H9 (cell line): ENCODE measurements around the gene DNASE1L2. TPM values are rescaled to one million over a fixed set of nuclear protein-coding genes. Genes with fewer than 3 reads are reported as not detected.

Experiments
- DNase-seq: peaks from one replicate; pipeline ENCODE4 v3.0.0-alpha.2; 2017
- H2AFZ ChIP-seq: one replicate; pipeline ENCODE4 v1.6.1; 2013; ENCODE audit warnings: mild to moderate bottlenecking, low read length, control low read depth, moderate library complexity
- H2AK5ac ChIP-seq: 2 replicates; pipeline ENCODE4 v1.6.1; 2013; ENCODE audit warnings: low read length, control low read depth, mixed read lengths; ENCODE audit not compliant: insufficient read length
- H2BK120ac ChIP-seq: one replicate; pipeline ENCODE4 v1.6.1; 2013; ENCODE audit warnings: low read depth, mild to moderate bottlenecking, low read length, control low read depth, inconsistent platforms; ENCODE audit not compliant: poor library complexity, severe bottlenecking
- H2BK12ac ChIP-seq: 2 replicates; pipeline ENCODE4 v1.6.1; 2013; ENCODE audit warnings: low read length, control low read depth, mixed read lengths, low read depth; ENCODE audit not compliant: insufficient read length
- H2BK15ac ChIP-seq: 2 replicates; pipeline ENCODE4 v1.6.1; 2013; ENCODE audit warnings: low read depth, low read length, control low read depth
- H2BK20ac ChIP-seq: one replicate; pipeline ENCODE4 v1.6.1; 2013; ENCODE audit warnings: low read depth, mild to moderate bottlenecking, low read length, control low read depth, inconsistent platforms; ENCODE audit not compliant: poor library complexity, severe bottlenecking
- H2BK5ac ChIP-seq: 2 replicates; pipeline ENCODE4 v1.6.1; 2013; ENCODE audit warnings: low read length, control low read depth, mixed read lengths; ENCODE audit not compliant: insufficient read length
- H3K14ac ChIP-seq: 2 replicates; pipeline ENCODE4 v1.6.1; 2013; ENCODE audit warnings: low read length, control low read depth; ENCODE audit not compliant: insufficient read depth
- H3K18ac ChIP-seq: 2 replicates; pipeline ENCODE4 v1.6.1; 2013; ENCODE audit warnings: low read depth, mild to moderate bottlenecking, mixed read lengths, low read length, control low read depth; ENCODE audit not compliant: insufficient read length
- H3K23ac ChIP-seq: 2 replicates; pipeline ENCODE4 v1.6.1; 2013; ENCODE audit warnings: low read length, control low read depth, mixed read lengths, low read depth; ENCODE audit not compliant: insufficient read length
- H3K23me2 ChIP-seq: 2 replicates; pipeline ENCODE4 v1.6.1; 2013; ENCODE audit warnings: low read depth, mild to moderate bottlenecking, mixed read lengths, low read length, control low read depth; ENCODE audit not compliant: insufficient read length, poor library complexity, severe bottlenecking
- H3K27ac ChIP-seq: 2 replicates; pipeline ENCODE4 v1.5.1; 2013; ENCODE audit warnings: low read length, control low read depth, mixed read lengths, low read depth; ENCODE audit not compliant: insufficient read length
- H3K27me3 ChIP-seq: 2 replicates; pipeline ENCODE4 v1.6.1; 2013; ENCODE audit warnings: low read length, control low read depth, inconsistent platforms; ENCODE audit not compliant: insufficient read depth
- H3K4ac ChIP-seq: 2 replicates; pipeline ENCODE4 v1.6.1; 2013; ENCODE audit warnings: low read depth, mild to moderate bottlenecking, control low read depth, inconsistent platforms, low read length, moderate library complexity
- H3K4me1 ChIP-seq: 2 replicates; pipeline ENCODE4 v1.6.1; 2013; ENCODE audit warnings: low read length, control low read depth, inconsistent platforms; ENCODE audit not compliant: insufficient read depth
- H3K4me2 ChIP-seq: 2 replicates; pipeline ENCODE4 v1.6.1; 2013; ENCODE audit warnings: low read length, control low read depth, mixed read lengths; ENCODE audit not compliant: insufficient read length, insufficient read depth
- H3K56ac ChIP-seq: 2 replicates; pipeline ENCODE4 v1.6.1; 2013; ENCODE audit warnings: low read depth, mild to moderate bottlenecking, mixed read lengths, low read length, control low read depth; ENCODE audit not compliant: insufficient read length
- H3K79me1 ChIP-seq: 2 replicates; pipeline ENCODE4 v1.6.1; 2013; ENCODE audit warnings: low read depth, mild to moderate bottlenecking, moderate library complexity, low read length, control low read depth, inconsistent platforms; ENCODE audit not compliant: insufficient read depth, poor library complexity, severe bottlenecking
- H3K79me2 ChIP-seq: 2 replicates; pipeline ENCODE4 v1.6.1; 2013; ENCODE audit warnings: low read length, control low read depth, inconsistent platforms; ENCODE audit not compliant: insufficient read depth
- H3K9ac ChIP-seq: 2 replicates; pipeline ENCODE4 v1.6.1; 2013; ENCODE audit warnings: low read length, control low read depth, mixed read lengths; ENCODE audit not compliant: insufficient read length; ENCODE audit errors: extremely low read depth
- H3K9me3 ChIP-seq: one replicate; pipeline ENCODE4 v1.6.1; 2013; ENCODE audit warnings: low read depth, low read length, inconsistent platforms; ENCODE audit not compliant: control insufficient read depth
- H3T11ph ChIP-seq: one replicate; pipeline ENCODE4 v1.6.1; 2013; ENCODE audit warnings: mild to moderate bottlenecking, low read length, control low read depth, inconsistent platforms
- H4K20me1 ChIP-seq: one replicate; pipeline ENCODE4 v1.6.1; 2013; ENCODE audit not compliant: control insufficient read depth, insufficient read length, insufficient read depth
- H4K5ac ChIP-seq: 2 replicates; pipeline ENCODE4 v1.6.1; 2013; ENCODE audit warnings: low read depth, mild to moderate bottlenecking, mixed read lengths, low read length, control low read depth; ENCODE audit not compliant: insufficient read length
- H4K8ac ChIP-seq: replicated peaks from 2 replicates; pipeline ENCODE4 v1.6.1; 2013; ENCODE audit warnings: low read length, control low read depth, mixed read lengths, low read depth; ENCODE audit not compliant: insufficient read length
- H4K91ac ChIP-seq: 2 replicates; pipeline ENCODE4 v1.6.1; 2013; ENCODE audit warnings: low read depth, mild to moderate bottlenecking, moderate library complexity, mixed read lengths, low read length, control low read depth; ENCODE audit not compliant: insufficient read length
- H3K27ac Mint-ChIP-seq, 3 experiments: 2 replicates in 2 of 3; 3 replicates in 1 of 3; pipeline ENCODE4 v1.8.0; 2020 to 2021; ENCODE audit warnings: mixed read lengths in 3 of 3, mild to moderate bottlenecking in 1 of 3, moderate library complexity in 1 of 3
- H3K27me3 Mint-ChIP-seq: 2 replicates; pipeline ENCODE4 v1.8.0; 2021; ENCODE audit warnings: low read depth, mild to moderate bottlenecking, moderate library complexity, mixed read lengths
- H3K36me3 Mint-ChIP-seq, 3 experiments: 2 replicates in 2 of 3; 3 replicates in 1 of 3; pipeline ENCODE4 v1.8.0; 2020 to 2021; ENCODE audit warnings: low read depth in 3 of 3, mixed read lengths in 3 of 3; ENCODE audit not compliant: insufficient read depth in 1 of 3
- H3K4me1 Mint-ChIP-seq, 2 experiments: 2 replicates each; pipeline ENCODE4 v1.8.0; 2020; ENCODE audit warnings: mixed read lengths in 2 of 2
- H3K4me3 Mint-ChIP-seq, 2 experiments: 2 replicates in 1 of 2; 3 replicates in 1 of 2; pipeline ENCODE4 v1.8.0; 2020 to 2021; ENCODE audit warnings: mild to moderate bottlenecking in 2 of 2, mixed read lengths in 2 of 2, moderate library complexity in 1 of 2
- H3K9me3 Mint-ChIP-seq, 2 experiments: 2 replicates in 1 of 2; 3 replicates in 1 of 2; pipeline ENCODE4 v1.8.0; 2020; ENCODE audit warnings: mild to moderate bottlenecking in 2 of 2, mixed read lengths in 2 of 2, moderate library complexity in 1 of 2
- WGBS: extraction: QIAGEN DNeasy Blood & Tissue Kit; methylation state at CpG from one replicate; pipeline ENCODE4 v1.1.7; 2013; ENCODE audit warnings: missing lambda C conversion rate, low lambda C conversion rate, mixed read lengths; ENCODE audit not compliant: insufficient read length; ENCODE audit errors: extremely low coverage; 5-methylcytosine and 5-hydroxymethylcytosine counted together
- total RNA-seq: library from RNA; stranded (reverse); gene quantifications from 2 replicates; pipeline ENCODE4 v1.2.1, GENCODE V29; 2021
- TF ChIP-seq, protein P1 (sequence below): fragments of 200-600 bp; sonication (generic); conservative IDR thresholded peaks from 3 replicates; pipeline ENCODE4 v1.8.0; 2021; ENCODE audit warnings: antibody characterized with exemption, mild to moderate bottlenecking

Gene DNASE1L2
- total RNA-seq, 1 experiment from 2014 or later = 2.5 TPM

DNA sequence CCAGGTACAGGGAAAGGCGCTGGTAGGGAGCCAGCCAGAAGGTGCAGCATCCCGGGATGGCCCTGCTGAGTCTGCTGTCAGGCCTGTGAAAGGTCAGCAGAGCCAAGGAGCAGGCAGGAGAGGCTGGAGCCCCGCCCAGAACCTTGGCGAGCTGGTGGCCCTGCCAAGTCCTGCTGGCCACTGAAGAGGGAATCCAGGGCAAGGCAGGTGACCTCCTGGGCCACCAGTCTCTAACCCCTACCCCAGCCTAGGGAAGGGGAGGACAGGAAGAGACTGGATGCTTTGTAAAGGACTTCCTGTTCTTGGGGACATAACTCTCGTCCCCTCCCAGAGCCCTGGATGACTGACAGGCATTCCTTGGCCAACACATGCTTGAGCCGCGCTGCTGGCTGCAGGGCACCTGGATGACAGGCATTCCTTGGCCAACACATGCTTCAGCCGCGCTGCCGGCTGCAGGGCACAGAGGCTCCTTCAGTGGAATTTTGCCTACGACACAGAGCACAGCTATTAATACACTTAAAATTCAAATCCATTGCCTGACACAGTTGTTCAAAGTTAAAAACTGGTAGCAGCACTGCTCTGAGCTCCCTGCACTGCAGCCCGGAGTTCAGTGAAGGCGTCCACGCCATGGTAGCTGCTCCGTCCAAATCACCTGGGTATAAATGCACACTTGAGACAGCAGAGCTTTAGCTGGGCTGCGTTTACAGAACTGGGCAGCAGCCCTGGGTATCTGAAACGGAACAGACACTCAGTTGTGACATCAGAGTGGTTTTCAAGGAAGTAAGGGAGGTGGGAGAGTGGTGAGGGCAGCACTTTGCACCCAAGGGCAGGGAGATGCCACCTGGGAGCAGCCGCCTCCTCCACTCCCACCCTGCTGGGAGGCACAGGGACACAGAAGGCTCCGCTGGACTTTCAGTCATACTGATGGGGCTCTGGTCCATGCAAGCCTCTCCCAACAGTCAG, 23.6 kb upstream of the DNASE1L2 start:
- no peak overlapping the region for H3K9ac ChIP-seq
- no peak for DNase-seq
- H2BK5ac ChIP-seq = no peak overlapping the region
- H3K9me3 ChIP-seq = no peaks in the 10 kb centered on the region
- H2AFZ ChIP-seq = no peak overlapping the region
- Mint-ChIP-seq H3K4me1 (peaks cover 13 to 18% of the 10 kb centered on the region in 2 experiments), H3K36me3 (peaks cover 11 to 38% (median 33%) of the 10 kb centered on the region in 3 experiments; a peak in 6 of 7 replicates), H3K4me3 (peak overlapping the region; percentile 77 to 86), H3K9me3 (no peaks in the 10 kb centered on the region), H3K27ac (peak overlapping the region in 2 of 3 experiments; percentile 19 to 61; a peak in 2 of 7 replicates), H3K27me3 (no peaks in the 10 kb centered on the region; the same call in 1 of the 2 replicates)
- H3K27ac ChIP-seq = no peak overlapping the region
- no peak overlapping the region for H3K14ac ChIP-seq
- peaks cover 8% of the 10 kb centered on the region for H3K23me2 ChIP-seq
- H4K20me1 ChIP-seq = no peaks in the 10 kb centered on the region
- H3K4ac ChIP-seq = no peak overlapping the region
- H3K56ac ChIP-seq = no peak overlapping the region
- no CpG with 5 or more reads among the region's 19 CpGs for WGBS
- no peak overlapping the region for H4K8ac ChIP-seq
- H2BK120ac ChIP-seq = no peak overlapping the region
- H3K4me2 ChIP-seq = peak overlapping the region; percentile 75
- H2BK12ac ChIP-seq = no peak overlapping the region
- peaks cover 6% of the 10 kb centered on the region for H3K79me1 ChIP-seq
- H2BK15ac ChIP-seq = no peak overlapping the region
- no peak overlapping the region for H2BK20ac ChIP-seq
- H3K79me2 ChIP-seq = peaks cover 6% of the 10 kb centered on the region; the same call in 1 of the 2 replicates
- H4K5ac ChIP-seq = no peak overlapping the region
- H3K4me1 ChIP-seq = no peaks in the 10 kb centered on the region
- no peak overlapping the region for H3T11ph ChIP-seq
- TF ChIP-seq, protein P1, sequence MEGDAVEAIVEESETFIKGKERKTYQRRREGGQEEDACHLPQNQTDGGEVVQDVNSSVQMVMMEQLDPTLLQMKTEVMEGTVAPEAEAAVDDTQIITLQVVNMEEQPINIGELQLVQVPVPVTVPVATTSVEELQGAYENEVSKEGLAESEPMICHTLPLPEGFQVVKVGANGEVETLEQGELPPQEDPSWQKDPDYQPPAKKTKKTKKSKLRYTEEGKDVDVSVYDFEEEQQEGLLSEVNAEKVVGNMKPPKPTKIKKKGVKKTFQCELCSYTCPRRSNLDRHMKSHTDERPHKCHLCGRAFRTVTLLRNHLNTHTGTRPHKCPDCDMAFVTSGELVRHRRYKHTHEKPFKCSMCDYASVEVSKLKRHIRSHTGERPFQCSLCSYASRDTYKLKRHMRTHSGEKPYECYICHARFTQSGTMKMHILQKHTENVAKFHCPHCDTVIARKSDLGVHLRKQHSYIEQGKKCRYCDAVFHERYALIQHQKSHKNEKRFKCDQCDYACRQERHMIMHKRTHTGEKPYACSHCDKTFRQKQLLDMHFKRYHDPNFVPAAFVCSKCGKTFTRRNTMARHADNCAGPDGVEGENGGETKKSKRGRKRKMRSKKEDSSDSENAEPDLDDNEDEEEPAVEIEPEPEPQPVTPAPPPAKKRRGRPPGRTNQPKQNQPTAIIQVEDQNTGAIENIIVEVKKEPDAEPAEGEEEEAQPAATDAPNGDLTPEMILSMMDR = no peak
- H2AK5ac ChIP-seq = no peak overlapping the region
- no peak overlapping the region for H3K23ac ChIP-seq
- H3K27me3 ChIP-seq = no peaks in the 10 kb centered on the region
- no peak overlapping the region for H3K18ac ChIP-seq
- H4K91ac ChIP-seq = no peak overlapping the region
